AG09309 (cell line): ENCODE data around the gene SASH1.

ENCODE experiments used
- DNase-seq: peaks from one replicate; pipeline ENCODE4 v3.0.0-alpha.2; 2010; ENCODE audit warnings: low read depth
- H3K4me3 ChIP-seq: 2 replicates; pipeline ENCODE4 v1.5.1; 2011; ENCODE audit warnings: mild to moderate bottlenecking, low read depth, low read length, moderate library complexity; ENCODE audit not compliant: control insufficient read depth
- TF ChIP-seq, protein P1 (sequence below): IDR thresholded peaks from 2 replicates; pipeline ENCODE4 v1.5.1; 2011; ENCODE audit warnings: mild to moderate bottlenecking, low read depth, low read length, inconsistent platforms; ENCODE audit not compliant: insufficient read depth, control insufficient read depth; ENCODE audit errors: missing control alignments

The SASH1 gene

DNA sequence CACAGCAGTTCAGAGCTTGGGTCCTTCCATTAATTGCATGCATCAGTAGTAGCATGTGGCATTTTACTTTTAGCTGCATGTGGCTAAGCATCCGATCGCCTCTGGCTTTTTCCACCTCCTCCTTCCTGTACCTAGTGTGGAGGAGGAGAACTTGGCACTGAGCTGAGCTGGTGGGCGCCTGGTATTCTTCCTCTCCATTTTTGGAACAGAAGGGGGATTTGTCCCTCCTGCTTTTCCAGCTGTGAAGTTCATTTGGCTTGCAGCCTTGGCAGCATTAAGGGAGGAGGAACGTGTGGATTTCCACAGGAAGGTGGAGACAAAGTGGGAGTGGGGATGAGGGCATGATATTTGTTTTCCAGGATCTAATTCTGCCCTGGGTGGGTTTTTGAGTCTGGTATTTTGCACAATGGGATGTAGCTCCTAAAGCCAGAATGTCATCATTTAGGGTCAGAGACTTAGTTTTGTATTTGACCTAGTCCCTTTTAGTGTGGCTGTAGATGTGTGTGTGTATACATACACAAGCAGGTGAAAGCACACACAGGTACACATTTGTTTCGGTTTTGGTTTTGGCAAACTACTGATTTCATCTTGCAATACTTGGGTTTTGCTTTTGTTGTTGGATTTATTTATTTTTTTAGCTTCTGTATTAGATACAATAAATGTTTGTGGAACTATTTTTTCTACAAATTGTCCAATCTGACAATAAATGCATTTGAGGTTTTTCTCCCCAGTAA, 90.0 kb downstream of the SASH1 start:
- DNase-seq, result no peak
- no peak overlapping the region for H3K4me3 ChIP-seq
- TF ChIP-seq, protein P1, sequence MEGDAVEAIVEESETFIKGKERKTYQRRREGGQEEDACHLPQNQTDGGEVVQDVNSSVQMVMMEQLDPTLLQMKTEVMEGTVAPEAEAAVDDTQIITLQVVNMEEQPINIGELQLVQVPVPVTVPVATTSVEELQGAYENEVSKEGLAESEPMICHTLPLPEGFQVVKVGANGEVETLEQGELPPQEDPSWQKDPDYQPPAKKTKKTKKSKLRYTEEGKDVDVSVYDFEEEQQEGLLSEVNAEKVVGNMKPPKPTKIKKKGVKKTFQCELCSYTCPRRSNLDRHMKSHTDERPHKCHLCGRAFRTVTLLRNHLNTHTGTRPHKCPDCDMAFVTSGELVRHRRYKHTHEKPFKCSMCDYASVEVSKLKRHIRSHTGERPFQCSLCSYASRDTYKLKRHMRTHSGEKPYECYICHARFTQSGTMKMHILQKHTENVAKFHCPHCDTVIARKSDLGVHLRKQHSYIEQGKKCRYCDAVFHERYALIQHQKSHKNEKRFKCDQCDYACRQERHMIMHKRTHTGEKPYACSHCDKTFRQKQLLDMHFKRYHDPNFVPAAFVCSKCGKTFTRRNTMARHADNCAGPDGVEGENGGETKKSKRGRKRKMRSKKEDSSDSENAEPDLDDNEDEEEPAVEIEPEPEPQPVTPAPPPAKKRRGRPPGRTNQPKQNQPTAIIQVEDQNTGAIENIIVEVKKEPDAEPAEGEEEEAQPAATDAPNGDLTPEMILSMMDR, result no peak

DNA sequence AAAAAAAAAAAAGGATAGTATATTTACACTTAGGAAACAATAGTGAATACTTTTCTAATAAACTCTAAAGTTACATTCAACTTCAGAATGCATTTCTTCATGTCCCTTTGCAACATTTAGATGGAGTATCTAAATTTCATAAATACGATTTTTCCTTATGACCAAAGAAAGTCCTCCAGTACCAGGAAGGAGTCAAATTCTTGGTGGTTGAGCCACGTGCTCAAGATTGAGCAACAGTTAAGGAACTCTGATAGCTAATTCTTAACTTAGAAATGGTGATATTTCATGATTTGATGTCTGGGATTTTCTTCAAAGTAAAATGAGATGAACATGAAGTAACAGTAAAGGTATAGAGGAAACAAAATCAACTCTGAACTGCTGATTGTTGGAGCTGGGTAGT, 92.7 kb downstream of the SASH1 start:
- no peak overlapping the region for H3K4me3 ChIP-seq
- DNase-seq, result no peak
- TF ChIP-seq, protein P1, result no peak

DNA sequence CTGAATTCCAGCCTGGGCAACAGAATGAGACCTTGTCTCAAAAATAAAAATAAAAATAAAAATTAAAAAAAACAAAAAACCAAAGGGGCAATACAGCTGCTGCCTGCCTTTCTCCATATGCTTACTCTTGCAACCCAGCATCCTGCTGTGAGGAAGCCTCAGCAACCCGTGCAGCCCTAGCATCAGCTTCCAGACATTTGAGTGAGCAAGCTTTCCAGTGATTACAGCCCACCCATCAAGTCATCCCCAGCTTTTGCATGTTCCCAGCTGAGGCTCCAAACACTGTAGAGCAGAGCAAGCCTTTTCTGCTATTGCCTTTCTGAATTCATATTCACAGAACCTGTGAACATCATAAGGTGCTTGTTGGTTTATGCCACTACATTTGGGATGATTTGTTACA, 93.8 kb downstream of the SASH1 start:
- DNase-seq, result no peak
- TF ChIP-seq, protein P1, result no peak

DNA sequence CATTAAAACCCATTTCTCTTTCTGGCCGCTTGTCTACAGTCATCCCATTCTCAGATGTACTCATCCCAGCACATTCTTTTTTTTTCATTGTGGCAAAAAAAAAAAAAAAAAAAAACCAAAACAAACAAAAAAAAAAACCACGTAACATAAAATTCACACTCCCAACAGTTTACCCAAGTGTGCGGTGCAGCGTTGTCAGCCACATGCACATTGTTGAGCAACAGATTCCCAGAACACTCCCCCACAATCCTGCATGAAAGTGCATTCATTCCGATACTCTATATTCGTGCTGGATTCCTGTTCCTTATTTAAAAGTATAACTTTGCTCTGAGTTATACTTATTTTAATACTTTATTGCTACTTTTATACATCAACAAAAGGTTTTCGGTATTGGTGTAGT, 96.0 kb downstream of the SASH1 start:
- TF ChIP-seq, protein P1, result no peak
- DNase-seq, result no peak
- H3K4me3 ChIP-seq, result no peak overlapping the region

More for the DNA sequence above, 93.8 kb downstream of the SASH1 start:
- no peak overlapping the region for H3K4me3 ChIP-seq

DNA sequence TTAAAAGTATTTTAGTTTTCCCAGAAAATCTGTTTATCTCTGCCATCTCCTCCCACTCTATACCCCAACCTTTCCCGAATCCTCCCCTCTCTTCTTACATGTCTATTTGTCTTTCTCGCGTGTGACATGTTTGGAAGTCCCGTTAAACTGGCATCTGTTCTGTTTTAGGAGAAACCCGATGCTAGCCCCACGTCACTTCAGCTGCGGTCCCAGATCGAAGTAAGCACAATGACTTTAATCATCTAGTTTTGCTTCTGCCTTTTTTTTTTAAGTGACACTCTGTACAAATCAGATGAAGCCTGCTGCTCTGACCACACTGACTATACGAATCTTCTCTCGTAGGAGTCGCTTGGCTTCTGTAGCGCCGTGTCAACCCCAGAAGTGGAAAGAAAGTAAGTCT, 97.4 kb downstream of the SASH1 start:
- TF ChIP-seq, protein P1, result no peak
- peak overlapping the region; percentile 1; the same call in 1 of the 2 replicates for H3K4me3 ChIP-seq
- no peak for DNase-seq

DNA sequence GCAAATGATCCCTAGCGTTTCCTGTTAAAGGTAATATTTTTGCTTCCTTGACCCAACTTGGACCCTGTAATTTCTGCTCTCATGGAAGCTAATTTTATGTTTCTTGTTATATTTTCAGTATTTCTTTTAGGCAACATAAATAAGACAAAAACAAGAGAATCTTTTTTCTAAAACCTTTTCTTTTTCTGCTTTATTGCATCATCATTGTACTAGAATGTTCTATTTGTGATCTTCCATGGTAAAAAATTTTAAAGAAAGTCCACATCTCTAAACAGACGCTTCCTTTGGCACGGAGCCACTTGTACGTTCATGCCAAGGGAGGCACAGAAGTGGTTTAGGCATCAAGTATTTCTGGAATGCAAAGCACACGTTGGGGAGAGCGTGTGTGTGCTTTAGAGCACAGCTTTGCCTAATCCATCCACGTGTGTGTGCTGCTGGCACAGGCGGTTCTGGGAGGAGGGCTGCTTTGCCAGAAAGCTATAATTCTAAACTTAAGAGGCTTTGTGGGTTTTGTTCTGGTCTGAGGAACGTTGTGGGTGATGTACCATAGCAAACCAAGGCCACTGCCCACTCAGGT, 98.3 kb downstream of the SASH1 start:
- no peak overlapping the region; the same call in 1 of the 2 replicates for H3K4me3 ChIP-seq
- TF ChIP-seq, protein P1, result no peak
- peak; percentile 96 for DNase-seq
